Midbrain (tissue), 1 donor: ENCODE results near the gene AADAT.

Experiments
- DNase-seq: peaks from one replicate; lab custom pipeline; 2025; lab: John Stamatoyannopoulos, UW

The AADAT gene

GRCh38 chr4:170035231-170035630 is 54.5 kb downstream of the AADAT start:
- no peak for DNase-seq

GRCh38 chr4:170033999-170034398 is 55.8 kb downstream of the AADAT start:
- DNase-seq = no peak

GRCh38 chr4:170030121-170030520 is 59.6 kb downstream of the AADAT start:
- DNase-seq = no peak

- peak; percentile 94 for DNase-seq
Observed at GRCh38 chr4:170027181-170027829, 62.5 kb downstream of the AADAT start.

- DNase-seq = peak; percentile 87
Observed at GRCh38 chr4:170026253-170027021, 63.3 kb downstream of the AADAT start, which contains the start of gene MFAP3L. MFAP3L (minus strand) TSS chr4:170026395; CDS start chr4:170005877, 20,518 bp downstream.

GRCh38 chr4:170025523-170026252 is 64.1 kb downstream of the AADAT start:
- peak; percentile 65 for DNase-seq

GRCh38 chr4:170022211-170022610 is 67.5 kb downstream of the AADAT start:
- peak; percentile 74 for DNase-seq

GRCh38 chr4:170017252-170017651 is 72.5 kb downstream of the AADAT start:
- DNase-seq = no peak

- peak; percentile 80 for DNase-seq
Observed at GRCh38 chr4:170015285-170015684, 74.5 kb downstream of the AADAT start.

GRCh38 chr4:170014359-170015011 is 75.3 kb downstream of the AADAT start:
- DNase-seq = peak; percentile 49

- DNase-seq = no peak
Observed at GRCh38 chr4:170012629-170012958, 77.2 kb downstream of the AADAT start.

- DNase-seq = peak; percentile 61
Observed at GRCh38 chr4:170011921-170012628, 77.7 kb downstream of the AADAT start.
